SK-N-MC (cell line): ENCODE results near the gene CSMD2.

ENCODE experiments used
- FOXP2 ChIP-seq: optimal IDR thresholded peaks from 2 replicates; pipeline ENCODE3; 2011; ENCODE audit warnings: mild to moderate bottlenecking, moderate library complexity; ENCODE audit not compliant: insufficient read depth; ENCODE audit errors: extremely low read length, control extremely low read depth
- POLR2AphosphoS5 ChIP-seq: IDR thresholded peaks from 2 replicates; pipeline ENCODE4 v1.6.1; 2012; ENCODE audit warnings: mild to moderate bottlenecking, low read depth, low read length, borderline replicate concordance

DNA sequence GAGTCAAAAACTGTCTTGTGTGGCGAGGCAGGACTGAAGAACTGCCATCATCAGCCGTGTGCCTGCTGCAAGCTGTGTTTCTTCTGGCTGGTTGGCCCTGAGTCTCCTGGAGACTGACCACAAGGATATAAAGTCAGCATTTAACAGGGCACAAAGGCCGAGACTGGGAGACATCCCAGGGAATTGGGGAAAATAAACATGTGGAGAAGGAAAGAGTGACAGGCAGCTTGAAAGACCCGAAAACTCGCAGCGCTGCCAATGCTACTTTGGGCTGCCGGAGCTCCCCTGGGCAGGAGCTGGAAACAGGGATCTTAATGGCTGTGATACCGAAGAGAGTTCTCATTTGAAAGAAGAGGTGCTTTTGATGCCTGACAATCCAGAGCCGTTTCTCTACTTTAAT lies 426.5 kb downstream of the CSMD2 start:
- no peak for TF ChIP-seq FOXP2
- no peak for TF ChIP-seq POLR2AphosphoS5
